ENCODE data around the gene TAOK2. TPM values are rescaled to one million over a fixed set of nuclear protein-coding genes. Genes with fewer than 3 reads are reported as not detected.
"Not testable (repeated sequence)": the region's sequence is repeated elsewhere in the genome, so short reads cannot be mapped to it uniquely, and the experiment has no call there.

TAOK2 gene
- total RNA-seq, 1 donor from 2014 or later: 40.1 TPM

DNA sequence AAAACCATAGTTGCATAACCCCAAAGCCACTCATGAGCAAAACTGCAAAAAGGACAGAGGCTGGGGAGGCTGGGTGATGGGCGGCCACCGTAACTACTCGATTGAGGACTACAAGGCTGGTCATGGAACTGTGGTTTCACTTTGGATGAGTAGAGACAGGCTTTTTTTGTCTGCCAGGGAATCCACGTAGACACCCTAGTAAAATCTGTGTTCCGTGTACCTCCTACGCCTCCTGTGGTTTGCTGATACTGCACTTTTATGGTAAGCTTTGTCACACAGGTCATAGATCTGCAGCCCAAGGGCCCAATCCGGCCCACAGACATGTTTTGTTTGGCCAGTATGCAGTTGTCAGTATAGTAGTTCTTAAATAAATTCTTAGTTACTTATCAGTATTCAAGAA is 59.6 kb downstream of the TAOK2 start:
- H3K27me3 ChIP-seq (ENCODE audit: control insufficient read depth, insufficient read depth, low read length): peaks cover 49% of the 10 kb centered on the region
- no peak overlapping the region for H3K4me3 ChIP-seq (ENCODE audit: low read depth, low read length)
- TF ChIP-seq CTCF (IDR thresholded peaks at IDR 0.05; ENCODE audit: insufficient read depth, low read length, poor library complexity, severe bottlenecking): no peak
- H3K36me3 ChIP-seq (ENCODE audit: control insufficient read depth, insufficient read depth, low read length): no peaks in the 10 kb centered on the region
- DNase-seq (ENCODE audit: low read depth): peak; percentile 23

DNA sequence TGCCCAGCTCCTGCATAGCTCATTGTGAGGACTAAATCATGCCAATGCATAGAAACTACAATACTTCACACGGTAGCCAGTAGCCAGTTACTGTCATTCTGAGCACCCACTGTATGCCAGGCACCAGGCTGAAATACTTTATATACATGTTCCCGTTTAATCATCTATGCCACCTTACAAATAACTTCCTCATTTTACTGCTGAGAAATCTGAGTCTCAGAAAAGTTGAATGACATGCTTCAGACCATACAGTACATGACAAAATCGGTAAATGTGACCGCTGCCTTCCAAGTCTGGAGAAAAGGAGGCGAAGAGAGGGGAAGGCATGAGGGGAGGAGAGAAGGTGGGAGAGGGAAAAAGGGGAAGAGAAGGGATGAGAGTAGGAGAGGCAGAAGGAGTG is 66.6 kb downstream of the TAOK2 start:
- no peak for DNase-seq (ENCODE audit: low read depth)
- H3K27me3 ChIP-seq (ENCODE audit: control insufficient read depth, insufficient read depth, low read length): peaks cover 6% of the 10 kb centered on the region
- TF ChIP-seq CTCF (IDR thresholded peaks at IDR 0.05; ENCODE audit: insufficient read depth, low read length, poor library complexity, severe bottlenecking): no peak
- H3K36me3 ChIP-seq (ENCODE audit: control insufficient read depth, insufficient read depth, low read length): no peaks in the 10 kb centered on the region
- no peak overlapping the region for H3K4me3 ChIP-seq (ENCODE audit: low read depth, low read length)

DNA sequence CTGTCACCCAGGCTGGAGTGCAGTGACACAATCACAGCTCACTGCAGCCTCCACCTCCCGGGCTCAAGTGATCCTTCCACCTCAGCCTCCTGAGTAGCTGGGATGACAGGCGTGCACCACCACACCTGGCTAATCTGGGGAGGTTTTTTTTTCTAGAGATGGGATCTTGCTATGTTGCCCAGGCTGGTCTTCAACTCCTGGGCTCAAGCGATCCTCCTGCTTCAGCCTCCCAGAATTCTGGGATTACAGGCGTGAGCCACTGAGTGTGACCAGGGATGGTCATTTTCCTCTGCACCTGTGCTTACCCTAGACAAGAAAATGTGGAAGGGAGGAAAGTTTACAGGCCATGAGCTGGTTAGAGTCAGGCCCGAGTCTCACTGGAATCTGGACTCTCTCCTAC is 67.0 kb downstream of the TAOK2 start:
- not testable (repeated sequence) for H3K27me3 ChIP-seq (ENCODE audit: control insufficient read depth, insufficient read depth, low read length); H3K4me3 ChIP-seq (ENCODE audit: low read depth, low read length); DNase-seq (ENCODE audit: low read depth); H3K36me3 ChIP-seq (ENCODE audit: control insufficient read depth, insufficient read depth, low read length)

DNA sequence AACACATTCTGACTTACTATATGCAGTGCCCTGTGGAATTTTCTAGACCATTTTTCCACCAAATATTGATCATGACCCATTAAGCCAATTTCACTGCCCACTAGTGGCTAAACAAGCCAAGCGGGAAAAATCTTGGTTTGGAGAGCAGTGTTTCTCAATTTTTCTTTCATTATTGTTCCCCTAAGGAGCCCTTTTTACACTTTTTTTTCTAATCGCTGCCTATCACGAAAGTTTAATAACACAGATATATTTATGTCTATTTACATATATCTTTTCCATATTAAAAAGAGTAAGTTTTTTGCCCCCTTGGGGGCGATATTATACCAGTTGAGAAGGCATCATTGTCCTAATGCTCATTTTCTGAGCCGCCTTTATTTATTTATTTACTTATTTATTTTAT is 68.2 kb downstream of the TAOK2 start:
- TF ChIP-seq CTCF (IDR thresholded peaks at IDR 0.05; ENCODE audit: insufficient read depth, low read length, poor library complexity, severe bottlenecking): peak; percentile 51
- no peak for DNase-seq (ENCODE audit: low read depth)
- Histone ChIP-seq H3K36me3 (ENCODE audit: control insufficient read depth, insufficient read depth, low read length) (no peaks in the 10 kb centered on the region), H3K27me3 (ENCODE audit: control insufficient read depth, insufficient read depth, low read length) (peaks cover 2% of the 10 kb centered on the region), H3K4me3 (ENCODE audit: low read depth, low read length) (no peak overlapping the region)

Other genes with a start within 250 kb of the TAOK2 start
- gene C16orf54, start 227.9 kb upstream of the TAOK2 start, total RNA-seq: not detected in 2 replicates
- not detected in 2 replicates for gene ZG16, start 195.6 kb upstream of the TAOK2 start, total RNA-seq
- 24.2 and 27.5 TPM in 2 replicates for gene KIF22, start 183.1 kb upstream of the TAOK2 start, total RNA-seq
- gene MAZ, start 167.3 kb upstream of the TAOK2 start, total RNA-seq: 164 and 200 TPM in 2 replicates
- 0.27 and 0.29 TPM in 2 replicates for gene PRRT2, start 161.7 kb upstream of the TAOK2 start, total RNA-seq
- 40.1 and 53.9 TPM in 2 replicates for gene PAGR1, start 157.7 kb upstream of the TAOK2 start, total RNA-seq
- 194 and 209 TPM in 2 replicates for gene MVP, start 153.4 kb upstream of the TAOK2 start, total RNA-seq
- gene CDIPT, start 110.6 kb upstream of the TAOK2 start, total RNA-seq: 83.9 and 85.2 TPM in 2 replicates
- 26.2 and 30.4 TPM in 2 replicates for gene SEZ6L2, start 74.3 kb upstream of the TAOK2 start, total RNA-seq
- 10.2 and 12.5 TPM in 2 replicates for gene ASPHD1, start 73.4 kb upstream of the TAOK2 start, total RNA-seq
- 24.7 and 38.2 TPM in 2 replicates for gene KCTD13, start 47.6 kb upstream of the TAOK2 start, total RNA-seq
- gene TMEM219, start 11.8 kb upstream of the TAOK2 start, total RNA-seq: 173 and 175 TPM in 2 replicates
- gene HIRIP3, start 21.7 kb downstream of the TAOK2 start, total RNA-seq: 13.2 and 20.3 TPM in 2 replicates
- gene INO80E, start 22.4 kb downstream of the TAOK2 start, total RNA-seq: 43.8 and 114 TPM in 2 replicates
- gene DOC2A, start 37.2 kb downstream of the TAOK2 start, total RNA-seq: 0.33 TPM in 1 of 2 replicates, not detected in the other
- gene C16orf92, start 49.3 kb downstream of the TAOK2 start, total RNA-seq: not detected in 2 replicates
- not detected in 2 replicates for gene TLCD3B, start 57.4 kb downstream of the TAOK2 start, total RNA-seq
- gene ALDOA, start 91.9 kb downstream of the TAOK2 start, total RNA-seq: 826 and 1,130 TPM in 2 replicates
- 126 and 139 TPM in 2 replicates for gene PPP4C, start 102.1 kb downstream of the TAOK2 start, total RNA-seq
- gene TBX6, start 118.1 kb downstream of the TAOK2 start, total RNA-seq: 0.55 and 0.58 TPM in 2 replicates
- 25.5 and 32.3 TPM in 2 replicates for gene YPEL3, start 122.3 kb downstream of the TAOK2 start, total RNA-seq
- gene GDPD3, start 139.7 kb downstream of the TAOK2 start, total RNA-seq: 0.14 and 0.50 TPM in 2 replicates
- 35.9 and 40.8 TPM in 2 replicates for gene MAPK3, start 149.4 kb downstream of the TAOK2 start, total RNA-seq
- 9.7 and 10.8 TPM in 2 replicates for gene CORO1A, start 209.7 kb downstream of the TAOK2 start, total RNA-seq
- 312 and 512 TPM in 2 replicates for gene BOLA2B, start 219.8 kb downstream of the TAOK2 start, total RNA-seq
- gene SLX1A, start 220.0 kb downstream of the TAOK2 start, total RNA-seq: 35.0 and 45.4 TPM in 2 replicates
- 2.2 and 6.3 TPM in 2 replicates for gene SULT1A3, start 225.4 kb downstream of the TAOK2 start, total RNA-seq